Caco-2 (cell line): Measurements from ENCODE around the gene GJB1. TPM values are rescaled to one million over a fixed set of nuclear protein-coding genes. Genes with fewer than 3 reads are reported as not detected.

ENCODE experiments used
- BruUV-seq: library from RNA; stranded (reverse); fragments of 400-500 nt; replicated peaks from 2 replicates; lab custom pipeline; 2021; lab: Mats Ljungman, UMichigan
- CTCF ChIA-PET: fragments of 300-600 bp; sonication (Branson Sonifier 250); formaldehyde crosslinking; loops from one replicate; lab custom pipeline; 2022; ENCODE audit warnings: antibody characterized with exemption; lab: Charles Lee
- POLR2A ChIA-PET: fragments of 300-600 bp; sonication (Branson Sonifier 250); formaldehyde crosslinking; loops from one replicate; lab custom pipeline; 2022; ENCODE audit warnings: antibody characterized with exemption; lab: Charles Lee
- DNase-seq, 2 experiments: peaks; one replicate each; pipeline versions ENCODE4 v3.0.0 to v3.0.0-alpha.2; 2020 to 2022
- H3K27me3 ChIP-seq: replicated peaks from 2 replicates; pipeline ENCODE4 v1.6.0; 2011; ENCODE audit warnings: low read length; ENCODE audit not compliant: control insufficient read depth, insufficient read depth
- H3K36me3 ChIP-seq: 2 replicates; pipeline ENCODE4 v1.5.1; 2011; ENCODE audit warnings: low read length; ENCODE audit not compliant: control insufficient read depth, insufficient read depth
- H3K4me1 ChIP-seq: fragments of 250-450 bp; sonication (Bioruptor Pico); 2 replicates; pipeline ENCODE4 v1.5.1; 2020; ENCODE audit warnings: mild to moderate bottlenecking
- H3K4me3 ChIP-seq: 2 replicates; pipeline ENCODE4 v1.5.1; 2011; ENCODE audit warnings: low read depth, mild to moderate bottlenecking, control low read depth, low read length
- H3K9me3 ChIP-seq: fragments of 250-450 bp; sonication (Bioruptor Pico); 2 replicates; pipeline ENCODE4 v1.5.1; 2020; ENCODE audit warnings: mild to moderate bottlenecking, moderate library complexity
- H3K27ac Mint-ChIP-seq: one replicate; pipeline ENCODE4 v1.8.0; 2022; ENCODE audit warnings: mixed read lengths; ENCODE audit not compliant: unreplicated experiment
- H3K27me3 Mint-ChIP-seq: one replicate; pipeline ENCODE4 v1.8.0; 2022; ENCODE audit warnings: mixed read lengths; ENCODE audit not compliant: insufficient read depth, unreplicated experiment
- H3K36me3 Mint-ChIP-seq: one replicate; pipeline ENCODE4 v1.8.0; 2022; ENCODE audit warnings: mild to moderate bottlenecking, mixed read lengths; ENCODE audit not compliant: insufficient read depth, unreplicated experiment
- H3K4me1 Mint-ChIP-seq: one replicate; pipeline ENCODE4 v1.8.0; 2022; ENCODE audit warnings: low read depth, mixed read lengths; ENCODE audit not compliant: unreplicated experiment
- H3K4me3 Mint-ChIP-seq: one replicate; pipeline ENCODE4 v1.8.0; 2022; ENCODE audit warnings: mild to moderate bottlenecking, moderate library complexity, mixed read lengths; ENCODE audit not compliant: unreplicated experiment
- H3K9me3 Mint-ChIP-seq: one replicate; pipeline ENCODE4 v1.8.0; 2022; ENCODE audit warnings: mixed read lengths; ENCODE audit not compliant: unreplicated experiment
- CTCF ChIP-seq, 2 experiments: fragments of 200-600 bp in 1 of 2; IDR thresholded peaks; 1 replicate in 1 of 2; 2 replicates in 1 of 2; pipeline versions ENCODE4 v1.5.1 to v1.8.0; 2011 to 2022; ENCODE audit warnings: antibody characterized with exemption in 1 of 2, control low read depth in 1 of 2, inconsistent platforms in 1 of 2, low read depth in 1 of 2, low read length in 1 of 2, mild to moderate bottlenecking in 1 of 2, moderate library complexity in 1 of 2; ENCODE audit not compliant: insufficient read depth in 1 of 2, severe bottlenecking in 1 of 2, unreplicated experiment in 1 of 2
- intact Hi-C: fragments of 100-400 bp; cut with micrococcal nuclease; formaldehyde crosslinking; loops from one replicate; pipeline ENCODE4 v1.10.0; 2022; ENCODE audit not compliant: unreplicated experiment
- total RNA-seq: library from RNA; stranded (reverse); gene quantifications from 2 replicates; pipeline ENCODE4 v1.2.3, GENCODE V29; 2022

GJB1 gene
- total RNA-seq, 1 experiment from 2014 or later = 37.6 TPM

- H3K27me3 ChIP-seq = no peaks in the 10 kb centered on the region
- no peaks in the 10 kb centered on the region for H3K27me3 Mint-ChIP-seq
- H3K9me3 ChIP-seq = no peaks in the 10 kb centered on the region
- H3K9me3 Mint-ChIP-seq = no peaks in the 10 kb centered on the region
- H3K36me3 ChIP-seq = no peaks in the 10 kb centered on the region
- H3K27ac Mint-ChIP-seq = peak overlapping the region; percentile 73
- BruUV-seq = TSS peak; percentile 55
- peaks cover 14% of the 10 kb centered on the region for H3K36me3 Mint-ChIP-seq
- no peak for TF ChIP-seq CTCF (IDR thresholded peaks at IDR 0.05; ENCODE audit: insufficient read depth in 1 of 2, low read depth in 1 of 2, low read length in 1 of 2, severe bottlenecking in 1 of 2, unreplicated experiment in 1 of 2)
- peaks cover 40% of the 10 kb centered on the region for H3K4me1 Mint-ChIP-seq
- peaks cover 24% of the 10 kb centered on the region for H3K4me1 ChIP-seq
- H3K4me3 Mint-ChIP-seq = peak overlapping the region; percentile 79
- no peak for DNase-seq
- CTCF ChIA-PET = interaction anchor here (0.5 to 0.6 kb wide), 2 partner anchors 68 to 158 kb away, joined by 4 to 5 read pairs; partner anchors contain the start of gene NONO
- intact Hi-C loops = loop anchor here (10.0 kb wide), 1 partner anchor 69 kb away; the partner anchor contains the start of gene NONO
- H3K4me3 ChIP-seq = peak overlapping the region; percentile 52
- POLR2A ChIA-PET = interaction anchor here (0.5 kb wide), 1 partner anchor 215 kb away, joined by 3 read pairs; no protein-coding TSS in a partner anchor
Observed at GRCh38 chrX:71215338-71215912, 7.6 kb upstream of the GJB1 start.

GRCh38 chrX:71216485-71216884, 6.5 kb upstream of the GJB1 start:
- no peaks in the 10 kb centered on the region for H3K9me3 ChIP-seq
- Mint-ChIP-seq H3K9me3 (no peaks in the 10 kb centered on the region), H3K27ac (peak overlapping the region; percentile 73), H3K4me1 (peaks cover 40% of the 10 kb centered on the region), H3K36me3 (peaks cover 14% of the 10 kb centered on the region), H3K27me3 (no peaks in the 10 kb centered on the region), H3K4me3 (peak overlapping the region; percentile 65)
- no peak for TF ChIP-seq CTCF (IDR thresholded peaks at IDR 0.05; ENCODE audit: insufficient read depth in 1 of 2, low read depth in 1 of 2, low read length in 1 of 2, severe bottlenecking in 1 of 2, unreplicated experiment in 1 of 2)
- H3K27me3 ChIP-seq = no peaks in the 10 kb centered on the region
- ChIA-PET POLR2A (interaction anchor here (0.6 to 1.7 kb wide), 3 partner anchors 35 to 239 kb away, joined by 3 to 8 read pairs (median 5); no protein-coding TSS in a partner anchor), CTCF (no interaction called here)
- peak overlapping the region; percentile 32 for H3K4me3 ChIP-seq
- no peak for DNase-seq
- H3K4me1 ChIP-seq = peaks cover 24% of the 10 kb centered on the region
- H3K36me3 ChIP-seq = no peaks in the 10 kb centered on the region
- intact Hi-C loops = loop anchor here (10.0 kb wide), 1 partner anchor 68 kb away; the partner anchor contains the start of gene NONO
- BruUV-seq = no TSS peak

- intact Hi-C loops = loop anchor here (1.0 to 10.0 kb wide), 2 partner anchors 33 to 68 kb away; partner anchors contain the start of gene NONO
- no peak for TF ChIP-seq CTCF (IDR thresholded peaks at IDR 0.05; ENCODE audit: insufficient read depth in 1 of 2, low read depth in 1 of 2, low read length in 1 of 2, severe bottlenecking in 1 of 2, unreplicated experiment in 1 of 2)
- CTCF ChIA-PET = interaction anchor here (0.7 kb wide), 1 partner anchor 286 kb away, joined by 7 read pairs; no protein-coding TSS in a partner anchor
- Histone ChIP-seq H3K9me3 (no peaks in the 10 kb centered on the region), H3K27me3 (no peaks in the 10 kb centered on the region), H3K4me1 (peaks cover 22% of the 10 kb centered on the region), H3K36me3 (no peaks in the 10 kb centered on the region), H3K4me3 (peak overlapping the region; percentile 32)
- peak overlapping the region; percentile 65 for H3K4me3 Mint-ChIP-seq
- H3K4me1 Mint-ChIP-seq = peaks cover 37% of the 10 kb centered on the region
- POLR2A ChIA-PET = interaction anchor here (0.6 to 1.7 kb wide), 3 partner anchors 36 to 149 kb away, joined by 3 to 8 read pairs (median 5); partner anchors contain the start of genes NONO and TAF1
- DNase-seq = peak in 1 of 2 experiments; percentile 31
- no peaks in the 10 kb centered on the region for H3K9me3 Mint-ChIP-seq
- H3K36me3 Mint-ChIP-seq = peaks cover 14% of the 10 kb centered on the region
- H3K27ac Mint-ChIP-seq = peak overlapping the region; percentile 73
- no TSS peak for BruUV-seq
- H3K27me3 Mint-ChIP-seq = no peaks in the 10 kb centered on the region
Observed at GRCh38 chrX:71217298-71217697, 5.7 kb upstream of the GJB1 start.
